Tibial artery (tissue), 4 donors: ENCODE results near the gene SYNGR2.

Experiments used
- DNase-seq, 2 donors: peaks; one replicate each; pipeline ENCODE4 v3.0.0-alpha.2; 2019
- H3K27ac ChIP-seq, 2 donors: fragments of 200-600 bp; sonication (generic) in 1 of 2; 1 replicate in 1 of 2; 2 replicates in 1 of 2; pipeline ENCODE4 v1.5.1; 2018 to 2019; ENCODE audit warnings: mild to moderate bottlenecking in 1 of 2
- H3K27me3 ChIP-seq, 2 donors: fragments of 200-600 bp; sonication (generic) in 1 of 2; one replicate each; pipeline versions ENCODE4 v1.5.1 to v1.6.0; 2016 to 2019
- H3K36me3 ChIP-seq, 3 donors: fragments of 200-600 bp; sonication (generic) in 2 of 3; one replicate each; pipeline ENCODE4 v1.5.1; 2016 to 2019; ENCODE audit warnings: mild to moderate bottlenecking in 2 of 3
- H3K4me1 ChIP-seq, 4 donors: fragments of 200-600 bp; sonication (generic) in 2 of 4; 1 replicate in 3 of 4; 2 replicates in 1 of 4; pipeline ENCODE4 v1.5.1; 2016 to 2019
- H3K4me3 ChIP-seq, 2 donors: fragments of 200-600 bp; sonication (generic) in 1 of 2; 1 replicate in 1 of 2; 2 replicates in 1 of 2; pipeline ENCODE4 v1.5.1; 2018 to 2019; ENCODE audit warnings: mild to moderate bottlenecking in 2 of 2
- H3K9me3 ChIP-seq, 3 donors: fragments of 200-600 bp; sonication (generic) in 1 of 3; one replicate each; pipeline ENCODE4 v1.5.1; 2016 to 2019
- CTCF ChIP-seq, 2 experiments: fragments of 200-600 bp in 1 of 2; fragments of 450-650 bp in 1 of 2; IDR thresholded peaks; one replicate each; pipeline ENCODE4 v1.5.1; 2017 to 2019; ENCODE audit warnings: antibody characterized with exemption in 2 of 2, mild to moderate bottlenecking in 1 of 2, moderate library complexity in 1 of 2
- intact Hi-C: fragments of 100-400 bp; cut with DNase I; formaldehyde crosslinking; loops from one replicate; pipeline ENCODE4 v1.15.0; 2023; ENCODE audit warnings: low total_unique reads

Gene SYNGR2

DNA sequence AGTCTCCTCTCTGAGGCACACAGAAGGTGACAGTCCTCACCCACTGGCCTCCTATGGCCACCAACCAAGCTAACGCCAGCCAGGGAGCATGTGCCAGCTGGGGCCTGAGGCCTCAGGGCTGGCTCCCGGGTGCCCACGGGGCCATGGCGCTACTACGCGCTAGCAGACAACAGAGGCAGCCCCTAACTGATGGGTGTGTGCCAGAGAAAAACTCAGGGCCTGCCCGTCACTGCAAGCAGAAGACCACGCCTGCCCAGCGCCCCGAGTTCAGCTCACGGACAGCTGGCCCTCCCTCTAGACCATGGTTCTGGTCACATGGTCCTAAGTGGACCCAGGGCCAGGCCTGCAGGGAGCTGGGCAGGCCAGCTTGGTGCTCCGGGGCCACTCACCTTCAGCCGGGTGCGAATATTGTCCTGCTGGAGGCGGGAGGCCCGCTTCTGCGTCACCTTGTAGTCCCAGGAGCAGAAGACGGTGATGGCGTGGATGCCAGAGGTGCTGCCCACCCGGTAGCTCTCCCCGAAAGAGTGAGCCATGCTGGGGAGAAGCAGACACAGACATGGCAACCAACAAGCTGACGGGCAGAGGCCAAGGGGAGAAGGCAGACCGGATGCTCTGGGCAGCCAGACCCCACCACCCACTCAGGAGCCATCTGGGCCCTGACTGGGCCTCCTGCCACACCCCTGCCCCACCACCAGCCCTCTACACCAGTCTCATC, 46.0 kb upstream of the SYNGR2 start:
- TF ChIP-seq CTCF (IDR thresholded peaks at IDR 0.05) = no peak
- H3K27ac ChIP-seq = no peak overlapping the region
- no peak for DNase-seq
- H3K4me1 ChIP-seq = peaks cover 0 to 35% (median 23%) of the 10 kb centered on the region in 4 donors
- H3K4me3 ChIP-seq = no peak overlapping the region
- intact Hi-C loops = no loop called here
- no peaks in the 10 kb centered on the region for H3K9me3 ChIP-seq
- peaks cover 0 to 46% (median 4%) of the 10 kb centered on the region in 3 donors for H3K36me3 ChIP-seq
- peaks cover 0 to 52% of the 10 kb centered on the region in 2 donors for H3K27me3 ChIP-seq

DNA sequence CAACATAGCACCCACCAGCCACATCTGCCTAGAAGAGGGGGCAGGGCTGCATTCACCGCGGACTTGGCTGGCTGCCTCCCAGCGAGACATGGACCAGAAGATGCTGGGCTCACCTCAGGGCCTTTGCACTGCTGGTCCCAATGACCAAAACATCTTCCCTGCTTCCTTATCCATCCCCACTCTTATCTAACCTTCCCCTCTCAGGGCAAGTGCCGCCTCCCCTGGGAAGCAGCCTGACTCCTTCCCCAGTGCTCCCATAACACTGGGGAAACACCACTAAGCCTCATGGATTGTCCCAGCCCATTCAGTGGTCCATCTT, 45.5 kb upstream of the SYNGR2 start:
- no peak for DNase-seq
- Histone ChIP-seq H3K36me3 (peaks cover 0 to 46% (median 4%) of the 10 kb centered on the region in 3 donors), H3K27me3 (peaks cover 0 to 56% of the 10 kb centered on the region in 2 donors), H3K9me3 (no peaks in the 10 kb centered on the region), H3K4me3 (no peak overlapping the region), H3K27ac (no peak overlapping the region), H3K4me1 (peaks cover 0 to 36% (median 28%) of the 10 kb centered on the region in 4 donors)
- intact Hi-C loops = no loop called here
- no peak for TF ChIP-seq CTCF (IDR thresholded peaks at IDR 0.05)

- intact Hi-C loops = no loop called here
- no peak for TF ChIP-seq CTCF (IDR thresholded peaks at IDR 0.05)
- Histone ChIP-seq H3K27ac (no peak overlapping the region), H3K27me3 (peaks cover 0 to 61% of the 10 kb centered on the region in 2 donors), H3K9me3 (no peaks in the 10 kb centered on the region), H3K4me3 (no peak overlapping the region), H3K4me1 (peaks cover 0 to 41% (median 33%) of the 10 kb centered on the region in 4 donors), H3K36me3 (peaks cover 0 to 46% (median 4%) of the 10 kb centered on the region in 3 donors)
- DNase-seq = no peak
Observed at GRCh38 chr17:78123258-78123929, 45.0 kb upstream of the SYNGR2 start.

- no peaks in the 10 kb centered on the region for H3K9me3 ChIP-seq
- no peak overlapping the region for H3K4me3 ChIP-seq
- H3K4me1 ChIP-seq = peaks cover 0 to 47% (median 39%) of the 10 kb centered on the region in 4 donors
- H3K27me3 ChIP-seq = peaks cover 0 to 64% of the 10 kb centered on the region in 2 donors
- intact Hi-C loops = no loop called here
- DNase-seq = no peak
- peaks cover 0 to 41% (median 4%) of the 10 kb centered on the region in 3 donors for H3K36me3 ChIP-seq
- H3K27ac ChIP-seq = no peak overlapping the region
- no peak for TF ChIP-seq CTCF (IDR thresholded peaks at IDR 0.05)
Observed at GRCh38 chr17:78124081-78124835, 44.1 kb upstream of the SYNGR2 start.

DNA sequence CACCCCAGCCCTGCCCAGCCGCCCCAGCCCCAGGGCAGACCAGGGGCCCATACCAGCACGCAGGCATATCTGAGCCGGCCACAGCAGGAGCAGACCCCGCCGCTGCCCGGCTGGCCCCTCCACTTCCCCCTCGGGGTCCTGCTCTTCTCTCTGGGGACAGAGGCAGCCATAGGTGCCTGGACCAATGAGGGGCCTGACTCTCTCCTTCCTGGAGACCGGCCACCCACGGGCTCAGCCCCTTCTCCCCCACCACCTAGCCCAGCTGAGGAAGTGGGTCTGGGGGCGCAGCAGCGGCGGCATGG, 43.6 kb upstream of the SYNGR2 start:
- no peaks in the 10 kb centered on the region for H3K9me3 ChIP-seq
- no peak for TF ChIP-seq CTCF (IDR thresholded peaks at IDR 0.05)
- no peak for DNase-seq
- intact Hi-C loops = no loop called here
- peaks cover 0 to 39% (median 4%) of the 10 kb centered on the region in 3 donors for H3K36me3 ChIP-seq
- H3K4me3 ChIP-seq = no peak overlapping the region
- H3K27me3 ChIP-seq = peaks cover 0 to 69% of the 10 kb centered on the region in 2 donors
- peaks cover 0 to 47% (median 40%) of the 10 kb centered on the region in 4 donors for H3K4me1 ChIP-seq
- no peak overlapping the region for H3K27ac ChIP-seq
